Osteocyte (in vitro differentiated cells): Measurements from ENCODE around the gene MINPP1. TPM values are rescaled to one million over a fixed set of nuclear protein-coding genes. Genes with fewer than 3 reads are reported as not detected.

Experiments used
- DNase-seq: peaks from one replicate; pipeline ENCODE4 v3.0.0; 2021; ENCODE audit warnings: mixed read lengths; ENCODE audit not compliant: unreplicated experiment; ENCODE audit errors: extremely low spot score
- H3K27ac Mint-ChIP-seq: one replicate; pipeline ENCODE4 v1.8.0; 2021; ENCODE audit warnings: mild to moderate bottlenecking, mixed read lengths; ENCODE audit not compliant: unreplicated experiment
- H3K27me3 Mint-ChIP-seq: one replicate; pipeline ENCODE4 v1.8.0; 2021; ENCODE audit warnings: mixed read lengths; ENCODE audit not compliant: unreplicated experiment
- H3K36me3 Mint-ChIP-seq: one replicate; pipeline ENCODE4 v1.8.0; 2021; ENCODE audit warnings: mixed read lengths; ENCODE audit not compliant: unreplicated experiment
- H3K4me1 Mint-ChIP-seq: one replicate; pipeline ENCODE4 v1.8.0; 2021; ENCODE audit warnings: mixed read lengths; ENCODE audit not compliant: unreplicated experiment
- H3K4me3 Mint-ChIP-seq: one replicate; pipeline ENCODE4 v1.8.0; 2021; ENCODE audit warnings: mild to moderate bottlenecking, moderate library complexity, mixed read lengths; ENCODE audit not compliant: unreplicated experiment
- H3K9me3 Mint-ChIP-seq: one replicate; pipeline ENCODE4 v1.8.0; 2021; ENCODE audit warnings: mixed read lengths; ENCODE audit not compliant: unreplicated experiment
- total RNA-seq: library from RNA; stranded (reverse); gene quantifications from 2 replicates; pipeline ENCODE4 v1.2.1, GENCODE V29; 2021
- TF ChIP-seq, protein P1 (sequence below): fragments of 200-600 bp; sonication (generic); IDR thresholded peaks from 2 replicates; pipeline ENCODE4 v1.5.0; 2021; ENCODE audit warnings: antibody characterized with exemption, mild to moderate bottlenecking, moderate library complexity

MINPP1 gene
- total RNA-seq, 1 donor from 2014 or later: 22.9 TPM

DNA sequence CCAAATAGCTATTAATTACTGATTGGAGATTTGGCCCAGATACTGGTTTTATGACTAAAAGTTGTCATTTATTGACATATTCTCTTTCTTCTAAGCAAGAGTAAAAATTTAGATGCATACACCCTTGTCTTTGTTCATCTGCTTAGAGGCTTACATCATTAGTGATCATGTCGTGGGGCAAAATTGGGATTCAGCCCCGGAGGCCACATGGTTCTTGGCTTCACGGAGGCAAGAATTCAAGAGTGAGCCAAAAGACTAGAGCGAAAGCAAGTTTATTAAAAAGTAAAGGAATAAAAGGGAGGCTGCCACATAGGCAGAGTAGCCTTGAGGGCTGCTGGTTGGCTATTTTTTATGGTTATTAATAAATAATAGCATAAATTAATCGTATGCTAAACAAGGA is 41.1 kb downstream of the MINPP1 start:
- H3K4me3 Mint-ChIP-seq: no peak overlapping the region
- H3K27me3 Mint-ChIP-seq: no peaks in the 10 kb centered on the region
- TF ChIP-seq, protein P1, sequence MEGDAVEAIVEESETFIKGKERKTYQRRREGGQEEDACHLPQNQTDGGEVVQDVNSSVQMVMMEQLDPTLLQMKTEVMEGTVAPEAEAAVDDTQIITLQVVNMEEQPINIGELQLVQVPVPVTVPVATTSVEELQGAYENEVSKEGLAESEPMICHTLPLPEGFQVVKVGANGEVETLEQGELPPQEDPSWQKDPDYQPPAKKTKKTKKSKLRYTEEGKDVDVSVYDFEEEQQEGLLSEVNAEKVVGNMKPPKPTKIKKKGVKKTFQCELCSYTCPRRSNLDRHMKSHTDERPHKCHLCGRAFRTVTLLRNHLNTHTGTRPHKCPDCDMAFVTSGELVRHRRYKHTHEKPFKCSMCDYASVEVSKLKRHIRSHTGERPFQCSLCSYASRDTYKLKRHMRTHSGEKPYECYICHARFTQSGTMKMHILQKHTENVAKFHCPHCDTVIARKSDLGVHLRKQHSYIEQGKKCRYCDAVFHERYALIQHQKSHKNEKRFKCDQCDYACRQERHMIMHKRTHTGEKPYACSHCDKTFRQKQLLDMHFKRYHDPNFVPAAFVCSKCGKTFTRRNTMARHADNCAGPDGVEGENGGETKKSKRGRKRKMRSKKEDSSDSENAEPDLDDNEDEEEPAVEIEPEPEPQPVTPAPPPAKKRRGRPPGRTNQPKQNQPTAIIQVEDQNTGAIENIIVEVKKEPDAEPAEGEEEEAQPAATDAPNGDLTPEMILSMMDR: no peak
- peaks cover 39% of the 10 kb centered on the region for H3K4me1 Mint-ChIP-seq
- H3K9me3 Mint-ChIP-seq: peaks cover 17% of the 10 kb centered on the region
- peak overlapping the region; percentile 50 for H3K27ac Mint-ChIP-seq
- peaks cover 34% of the 10 kb centered on the region for H3K36me3 Mint-ChIP-seq
- DNase-seq: no peak

DNA sequence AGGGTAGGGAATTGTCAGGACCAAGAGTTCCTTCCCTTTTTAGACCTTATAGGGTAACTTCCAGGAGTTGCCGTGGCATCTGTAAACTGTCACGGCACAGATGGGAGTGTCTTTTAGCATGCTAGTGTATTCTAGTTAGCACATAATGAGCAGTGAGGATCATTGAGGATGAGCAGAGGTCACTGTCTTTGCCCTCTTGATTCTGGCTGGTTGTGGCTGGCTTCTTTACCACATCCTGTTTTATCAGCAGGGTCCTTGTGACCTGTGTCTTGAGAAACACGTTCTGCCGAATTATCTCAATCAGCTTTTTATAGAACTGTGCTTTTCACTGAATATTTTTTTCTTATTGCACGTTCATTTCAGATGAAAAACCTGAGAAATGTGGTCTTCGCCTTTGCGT is 41.5 kb downstream of the MINPP1 start:
- H3K9me3 Mint-ChIP-seq: peaks cover 17% of the 10 kb centered on the region
- no peak for DNase-seq
- H3K36me3 Mint-ChIP-seq: peaks cover 33% of the 10 kb centered on the region
- no peak overlapping the region for H3K27ac Mint-ChIP-seq
- H3K27me3 Mint-ChIP-seq: no peaks in the 10 kb centered on the region
- TF ChIP-seq, protein P1: no peak
- H3K4me3 Mint-ChIP-seq: no peak overlapping the region
- peaks cover 37% of the 10 kb centered on the region for H3K4me1 Mint-ChIP-seq

DNA sequence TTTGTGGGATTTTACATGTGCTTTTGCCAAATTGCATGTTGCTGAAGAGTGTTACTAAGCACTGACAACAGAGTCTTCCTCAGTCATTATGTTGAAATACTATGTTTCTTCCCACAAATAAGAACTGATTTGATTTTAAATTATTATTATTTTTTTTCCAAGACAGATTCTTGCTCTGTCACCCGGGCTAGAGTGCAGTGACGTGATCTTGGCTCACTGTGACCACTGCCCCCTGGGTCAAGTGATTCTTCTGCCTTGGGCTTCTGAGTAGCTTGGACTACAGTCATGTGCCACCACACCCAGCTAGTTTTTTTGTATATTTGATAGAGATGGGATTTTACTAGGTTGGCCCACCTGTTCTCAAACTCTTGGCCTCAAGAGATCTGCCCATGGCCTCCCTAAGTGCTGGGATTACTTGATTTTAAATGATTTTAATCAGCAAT is 42.3 kb downstream of the MINPP1 start:
- no peaks in the 10 kb centered on the region for H3K27me3 Mint-ChIP-seq
- H3K4me1 Mint-ChIP-seq: peaks cover 33% of the 10 kb centered on the region
- no peak overlapping the region for H3K27ac Mint-ChIP-seq
- peaks cover 28% of the 10 kb centered on the region for H3K36me3 Mint-ChIP-seq
- TF ChIP-seq, protein P1: no peak
- H3K4me3 Mint-ChIP-seq: no peak overlapping the region
- peaks cover 10% of the 10 kb centered on the region for H3K9me3 Mint-ChIP-seq
- DNase-seq: no peak

DNA sequence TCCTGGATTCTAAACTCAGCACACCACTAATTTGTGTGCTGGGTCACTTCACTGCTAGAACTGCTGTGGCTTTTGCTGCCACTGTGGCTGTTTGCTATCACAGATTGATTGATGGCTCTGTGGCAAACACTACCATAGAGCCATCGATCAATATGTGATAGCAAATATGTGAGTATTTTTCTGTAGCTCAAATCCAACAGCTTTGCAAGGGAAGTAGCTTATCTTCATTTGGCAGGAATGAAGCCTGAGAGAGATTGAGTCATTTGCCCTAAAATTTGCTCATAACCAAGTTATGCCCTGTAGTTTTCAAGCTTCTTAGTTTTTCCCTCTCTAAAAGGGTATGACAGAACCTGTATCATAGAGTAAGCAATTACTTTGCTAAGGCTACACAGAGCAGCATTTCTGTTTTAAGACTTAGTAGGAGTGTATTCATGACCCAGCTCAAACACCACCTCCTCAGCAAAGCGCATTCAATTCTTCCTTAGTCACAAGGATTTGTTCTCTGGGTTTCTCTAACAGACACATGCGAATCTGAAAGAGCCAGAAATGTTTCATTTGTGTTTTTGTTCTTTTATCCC is 43.1 kb downstream of the MINPP1 start:
- H3K27ac Mint-ChIP-seq: no peak overlapping the region
- DNase-seq: no peak
- no peaks in the 10 kb centered on the region for H3K27me3 Mint-ChIP-seq
- no peak overlapping the region for H3K4me3 Mint-ChIP-seq
- peaks cover 26% of the 10 kb centered on the region for H3K36me3 Mint-ChIP-seq
- TF ChIP-seq, protein P1: no peak
- H3K9me3 Mint-ChIP-seq: peaks cover 5% of the 10 kb centered on the region
- H3K4me1 Mint-ChIP-seq: peaks cover 35% of the 10 kb centered on the region

DNA sequence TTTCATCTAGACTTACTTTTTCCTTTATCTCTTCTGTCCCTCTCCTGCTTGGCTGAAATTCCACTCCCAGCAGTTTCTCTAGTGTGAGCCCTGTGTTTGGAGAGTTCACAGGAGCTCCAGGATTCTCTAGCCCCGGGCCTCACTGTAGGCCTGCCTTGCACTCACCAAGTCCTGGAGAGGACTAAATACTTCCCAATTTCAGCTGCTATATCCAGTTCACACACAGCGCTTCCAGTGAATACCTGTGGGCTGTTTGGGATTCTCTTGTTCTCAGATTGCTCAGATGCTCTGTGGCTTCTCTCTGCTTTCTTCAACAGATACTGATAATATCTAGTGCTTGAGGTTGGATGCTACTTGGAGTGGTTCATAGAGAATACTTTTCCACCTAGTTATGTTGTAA is 46.0 kb downstream of the MINPP1 start:
- H3K4me1 Mint-ChIP-seq: peaks cover 16% of the 10 kb centered on the region
- H3K27ac Mint-ChIP-seq: peak overlapping the region; percentile 34
- DNase-seq: no peak
- no peaks in the 10 kb centered on the region for H3K27me3 Mint-ChIP-seq
- no peaks in the 10 kb centered on the region for H3K9me3 Mint-ChIP-seq
- H3K4me3 Mint-ChIP-seq: no peak overlapping the region
- TF ChIP-seq, protein P1: no peak
- H3K36me3 Mint-ChIP-seq: peaks cover 28% of the 10 kb centered on the region
